ENCODE results near the gene ZNF638. TPM values are rescaled to one million over a fixed set of nuclear protein-coding genes. Genes with fewer than 3 reads are reported as not detected.

Gene ZNF638
- total and polyA plus RNA-seq, 2 donors (not counting 3 experiments of a cell fraction or from before 2014, with no cell fraction given) = 36.4 to 111 TPM

- Histone ChIP-seq H2AFZ (ENCODE audit: low read depth, low read length) (no peak overlapping the region), H3K9me1 (replicated peaks; ENCODE audit: control insufficient read depth, extremely low read depth, insufficient read depth, low read length) (no peaks in the 10 kb centered on the region), H3K4me1 (ENCODE audit: control insufficient read depth, extremely low read depth, insufficient read depth, low read length) (no peaks in the 10 kb centered on the region), H3K27me3 (ENCODE audit: control insufficient read depth in 2 of 2, insufficient read depth in 2 of 2, low read length in 2 of 2) (no peaks in the 10 kb centered on the region), H3K36me3 (ENCODE audit: control insufficient read depth in 2 of 2, extremely low read depth in 1 of 2, insufficient read depth in 2 of 2, low read length in 2 of 2) (peaks cover 5 to 13% of the 10 kb centered on the region in 2 experiments), H3K4me3 (replicated peaks in 1 of 3; ENCODE audit: insufficient read depth in 1 of 3, low read depth in 1 of 3, low read length in 3 of 3) (no peak overlapping the region), H4K20me1 (replicated peaks; ENCODE audit: control insufficient read depth, extremely low read depth, insufficient read depth, low read length) (peaks cover 15% of the 10 kb centered on the region), H3K79me2 (ENCODE audit: control insufficient read depth, insufficient read depth, low read length) (peaks cover 83% of the 10 kb centered on the region), H3K9ac (replicated peaks; ENCODE audit: extremely low read depth, insufficient read depth, low read length) (no peak overlapping the region), H3K4me2 (ENCODE audit: insufficient read depth, low read length) (no peak overlapping the region), H3K27ac (ENCODE audit: insufficient read depth, low read depth, low read length) (no peak overlapping the region), H3K9me3 (replicated peaks; ENCODE audit: control insufficient read depth, insufficient read depth, low read length) (no peaks in the 10 kb centered on the region)
- DNase-seq (ENCODE audit: low read depth, low spot score) = no peak
- intact Hi-C loops (cut with micrococcal nuclease) (no loop called here), dilution Hi-C loops (cut with MboI; ENCODE audit: extremely low pct_ligation_motif_present, low sequenced_read_pairs) (no loop called here)
- BruUV-seq (replicated peaks) = no TSS peak
- CTCF ChIA-PET = interaction anchor here (1.3 to 1.9 kb wide), 3 partner anchors 21 to 54 kb away, joined by 3 to 6 read pairs (median 4); partner anchors contain the start of gene ZNF638
- TF ChIP-seq EZH2 (IDR thresholded peaks at IDR 0.05; ENCODE audit: borderline replicate concordance, low read depth, low read length, severe bottlenecking) (no peak), POLR2AphosphoS5 (IDR thresholded peaks at IDR 0.05; ENCODE audit: insufficient read depth, low read depth, low read length) (no peak), MYC (IDR thresholded peaks at IDR 0.05; ENCODE audit: low read depth, low read length) (no peak), GATA2 (IDR thresholded peaks at IDR 0.05; ENCODE audit: insufficient read depth, insufficient read length, low read depth, low read length) (no peak), CTCF (IDR thresholded peaks at IDR 0.05; ENCODE audit: extremely low read depth in 1 of 2, insufficient read depth in 1 of 2, low read depth in 1 of 2, low read length in 2 of 2) (no peak), POLR2A (IDR thresholded peaks at IDR 0.05; ENCODE audit: low read depth, low read length) (no peak), JUN (IDR thresholded peaks at IDR 0.05; ENCODE audit: borderline replicate concordance, insufficient read depth, insufficient read length, low read depth) (no peak), FOS (IDR thresholded peaks at IDR 0.05; ENCODE audit: borderline replicate concordance, insufficient read depth, low read length) (no peak)
- TF ChIP-seq, protein P1, sequence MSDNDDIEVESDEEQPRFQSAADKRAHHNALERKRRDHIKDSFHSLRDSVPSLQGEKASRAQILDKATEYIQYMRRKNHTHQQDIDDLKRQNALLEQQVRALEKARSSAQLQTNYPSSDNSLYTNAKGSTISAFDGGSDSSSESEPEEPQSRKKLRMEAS (IDR thresholded peaks at IDR 0.05; ENCODE audit: insufficient read depth, insufficient read length) = no peak
- FAIRE-seq = no peak
- POLR2A ChIA-PET = no interaction called here
These were observed 21.7 kb downstream of the ZNF638 start for GRCh38 chr2:71353248-71353647.

Data from endothelial cell of umbilical vein (primary cell).